Superior temporal gyrus (tissue), 1 donor: ENCODE data around the gene ZNF516.

Experiments
- DNase-seq: peaks from one replicate; pipeline ENCODE4 v3.0.0-alpha.2; 2016; ENCODE audit errors: extremely low spot score

ZNF516 gene

GRCh38 chr18:76364282-76365259 is 130.5 kb downstream of the ZNF516 start:
- no peak for DNase-seq

GRCh38 chr18:76363436-76364120 is 131.5 kb downstream of the ZNF516 start:
- no peak for DNase-seq

GRCh38 chr18:76362676-76363075 is 132.4 kb downstream of the ZNF516 start:
- DNase-seq, result no peak

GRCh38 chr18:76361219-76361618 is 133.8 kb downstream of the ZNF516 start:
- DNase-seq, result no peak

- DNase-seq, result no peak
Measured at GRCh38 chr18:76359909-76360308, 135.1 kb downstream of the ZNF516 start.

- no peak for DNase-seq
Measured at GRCh38 chr18:76358774-76359173, 136.3 kb downstream of the ZNF516 start.

- DNase-seq, result no peak
Measured at GRCh38 chr18:76357585-76358260, 137.3 kb downstream of the ZNF516 start.

GRCh38 chr18:76357174-76357573 is 137.9 kb downstream of the ZNF516 start:
- DNase-seq, result no peak

- no peak for DNase-seq
Measured at GRCh38 chr18:76356666-76357065, 138.4 kb downstream of the ZNF516 start.

GRCh38 chr18:76354348-76354747 is 140.7 kb downstream of the ZNF516 start:
- DNase-seq, result peak; percentile 29

- DNase-seq, result no peak
Measured at GRCh38 chr18:76353500-76353899, 141.5 kb downstream of the ZNF516 start.

GRCh38 chr18:76353046-76353445 is 142.0 kb downstream of the ZNF516 start:
- no peak for DNase-seq

GRCh38 chr18:76351961-76352581 is 143.0 kb downstream of the ZNF516 start:
- DNase-seq, result no peak

- DNase-seq, result no peak
Measured at GRCh38 chr18:76350134-76351025, 144.7 kb downstream of the ZNF516 start.

- DNase-seq, result peak; percentile 90
Measured at GRCh38 chr18:76349067-76349715, 145.9 kb downstream of the ZNF516 start.

- no peak for DNase-seq
Measured at GRCh38 chr18:76348267-76349066, 146.6 kb downstream of the ZNF516 start.

GRCh38 chr18:76347341-76347740 is 147.7 kb downstream of the ZNF516 start:
- DNase-seq, result no peak

- DNase-seq, result no peak
Measured at GRCh38 chr18:76346490-76347130, 148.4 kb downstream of the ZNF516 start.

GRCh38 chr18:76345901-76346300 is 149.1 kb downstream of the ZNF516 start:
- DNase-seq, result no peak
